HG02938 (cell line): ENCODE results near the gene DDI2.

Experiments
- ATAC-seq: cut with Tn5 transposase; IDR thresholded peaks from one replicate; pipeline ENCODE4 v1.9.1; 2021; ENCODE audit warnings: mild to moderate bottlenecking, moderate library complexity; ENCODE audit not compliant: unreplicated experiment

DDI2 gene

GRCh38 chr1:15700508-15700907 is 83.2 kb downstream of the DDI2 start:
- ATAC-seq, result no peak

DNA sequence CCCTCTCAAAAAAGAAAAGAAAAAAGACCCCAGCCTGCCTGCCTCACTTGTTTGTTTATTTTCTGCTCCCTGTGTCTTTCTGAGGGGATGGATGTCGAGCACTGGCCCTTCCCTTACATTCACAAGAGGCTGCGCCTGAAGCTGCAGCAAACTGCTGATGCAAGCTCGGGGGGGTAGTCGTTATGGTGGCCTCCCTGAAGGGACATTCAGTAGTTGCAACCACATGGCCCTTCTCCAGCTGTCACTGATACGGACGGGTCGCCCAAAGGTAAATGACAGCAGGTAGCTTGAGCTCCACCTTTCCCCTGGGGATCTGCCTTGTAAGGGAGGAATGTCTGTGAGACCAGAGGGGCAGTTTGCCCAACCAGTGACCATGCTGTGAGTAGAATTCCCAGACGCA is 84.5 kb downstream of the DDI2 start:
- ATAC-seq, result no peak

- no peak for ATAC-seq
These were observed 85.7 kb downstream of the DDI2 start for GRCh38 chr1:15702722-15703550.

- ATAC-seq, result no peak
These were observed 86.3 kb downstream of the DDI2 start for GRCh38 chr1:15703562-15703961.

DNA sequence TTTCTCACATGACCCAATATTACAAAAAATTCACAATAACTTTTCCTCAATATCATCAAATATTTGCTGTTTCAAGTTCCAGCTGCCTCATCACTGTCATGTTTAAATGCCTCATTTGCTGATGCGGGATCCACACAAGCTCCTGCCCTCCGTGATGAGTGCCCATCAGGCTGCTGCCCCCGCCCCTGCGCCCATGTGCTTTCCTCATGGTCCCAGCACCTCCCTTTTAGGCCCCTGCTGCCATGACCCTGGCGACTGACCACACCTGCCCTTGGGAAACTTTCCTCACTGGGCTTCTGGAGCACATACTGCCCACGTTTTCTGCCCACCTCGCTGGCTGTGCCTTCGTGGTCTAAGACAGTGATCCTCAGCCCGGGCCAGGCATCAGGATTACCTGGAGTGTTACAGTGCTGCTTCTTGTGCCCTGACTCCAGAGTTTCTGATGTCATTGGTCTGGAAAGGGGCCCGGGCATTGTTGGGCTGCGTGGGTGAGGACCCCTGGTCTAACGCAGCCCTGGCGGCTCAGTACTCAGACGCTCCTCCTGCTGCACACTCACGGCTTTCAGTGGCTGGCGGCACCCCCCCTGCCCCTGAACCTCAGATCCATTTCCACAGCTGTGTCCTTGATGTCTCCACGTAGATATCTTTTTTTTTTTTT is 87.4 kb downstream of the DDI2 start:
- no peak for ATAC-seq

DNA sequence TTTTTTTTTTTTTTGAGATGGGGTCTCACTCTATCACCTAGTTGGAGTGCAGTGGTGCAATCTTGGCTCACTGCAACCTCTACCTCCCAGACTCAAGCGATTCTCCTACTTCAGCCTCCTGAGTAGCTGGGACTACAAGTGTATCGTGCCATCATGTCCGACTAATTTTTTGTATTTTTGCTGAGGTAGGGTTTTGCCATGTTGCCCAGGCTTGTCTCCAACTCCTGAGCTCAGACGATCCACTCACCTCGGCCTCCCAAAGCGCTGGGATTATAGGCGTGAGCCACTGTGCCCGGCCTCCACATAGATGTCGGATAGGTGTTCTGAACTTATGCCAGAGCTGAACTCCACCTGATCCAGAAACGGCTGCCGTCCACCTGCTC is 87.9 kb downstream of the DDI2 start:
- no peak for ATAC-seq

GRCh38 chr1:15706751-15707150 is 89.5 kb downstream of the DDI2 start:
- ATAC-seq, result no peak

DNA sequence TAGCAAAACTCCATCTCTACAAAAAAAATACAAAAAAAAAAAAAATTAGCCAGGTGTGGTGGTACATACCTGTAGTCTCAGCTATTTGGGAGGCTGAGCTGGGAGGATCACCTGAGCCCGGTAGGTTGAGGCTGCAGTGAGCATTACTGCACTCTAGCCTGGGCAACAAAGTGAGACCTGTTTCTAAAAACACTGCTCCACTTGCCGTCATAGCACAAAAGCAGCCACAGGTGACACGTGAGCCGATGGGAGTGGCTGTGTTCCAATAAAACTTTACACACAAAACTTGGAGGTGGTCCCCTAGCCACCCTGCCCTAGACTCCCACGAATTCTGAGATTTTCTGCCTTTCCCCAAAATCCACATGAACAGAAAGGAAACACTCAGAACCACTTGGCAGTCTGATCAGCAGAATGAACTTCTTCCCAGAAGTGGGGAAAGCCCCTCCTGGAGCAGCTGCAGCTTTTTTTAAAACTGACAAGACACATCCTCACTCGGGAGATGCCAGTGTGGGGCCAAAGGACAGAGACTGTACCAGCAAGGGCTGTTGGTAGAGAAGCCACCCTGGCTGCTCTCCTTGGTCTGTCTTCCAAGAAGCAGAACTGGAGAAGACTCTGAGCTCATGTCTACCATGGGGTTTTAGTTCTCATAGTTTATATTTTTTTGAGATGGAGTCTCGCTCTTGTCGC is 90.1 kb downstream of the DDI2 start:
- no peak for ATAC-seq

GRCh38 chr1:15708486-15709137 is 91.4 kb downstream of the DDI2 start:
- no peak for ATAC-seq

GRCh38 chr1:15709226-15709625 is 92.0 kb downstream of the DDI2 start:
- ATAC-seq, result no peak

DNA sequence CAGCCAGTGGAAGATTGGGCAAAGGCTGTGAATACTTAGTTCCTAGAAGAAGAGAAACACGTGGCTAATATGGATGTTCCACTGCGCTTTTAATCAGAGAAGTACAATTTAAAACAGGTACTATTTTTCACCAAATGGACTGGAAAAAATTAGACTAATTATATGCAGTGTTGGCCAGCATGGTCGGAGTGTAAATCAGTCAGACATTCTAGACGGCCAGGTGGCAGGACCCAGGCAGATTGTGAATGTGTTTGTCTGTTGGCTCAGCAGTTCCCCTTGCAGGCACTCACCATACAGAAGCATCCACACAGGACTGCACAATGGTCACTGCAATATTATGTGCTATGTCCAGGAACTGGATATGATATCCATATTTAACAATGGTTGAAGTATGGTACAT is 94.9 kb downstream of the DDI2 start:
- no peak for ATAC-seq

- no peak for ATAC-seq
These were observed 97.3 kb downstream of the DDI2 start for GRCh38 chr1:15714406-15715136.

DNA sequence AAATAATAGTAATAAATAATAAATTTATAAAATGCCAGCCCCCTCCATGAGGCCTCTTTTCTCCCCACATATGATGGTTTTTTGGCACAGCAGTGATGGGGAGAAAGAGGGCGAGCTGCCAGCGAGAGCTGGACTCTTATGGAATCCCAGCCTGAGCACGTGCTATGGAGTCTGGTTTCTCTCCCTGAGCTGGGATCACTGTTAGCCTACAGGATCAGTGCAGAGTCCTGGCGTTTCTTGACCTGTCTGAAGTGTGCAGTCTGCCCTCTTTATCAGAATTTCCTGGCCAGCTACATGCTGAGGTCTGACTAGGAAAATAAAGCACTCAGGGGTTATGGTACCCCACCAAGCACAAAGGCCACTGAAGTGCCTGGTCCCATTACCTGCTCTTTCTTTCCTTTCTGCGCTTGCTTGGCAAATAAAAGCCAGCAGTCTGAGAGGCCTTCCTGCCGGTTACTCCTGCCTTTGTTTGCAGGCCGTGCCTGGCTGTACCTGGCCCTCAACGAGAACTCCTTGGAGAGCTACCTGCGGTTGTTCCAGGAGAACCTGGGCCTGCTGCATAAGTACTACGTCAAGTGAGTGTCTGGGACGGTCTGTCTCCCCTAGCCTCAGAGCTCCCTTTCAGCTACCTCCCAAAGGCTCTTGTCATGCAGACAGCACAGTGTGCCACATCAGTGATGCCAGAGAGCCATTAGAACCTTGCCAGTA is 100.3 kb downstream of the DDI2 start:
- ATAC-seq, result no peak

- ATAC-seq, result no peak
These were observed 100.9 kb downstream of the DDI2 start for GRCh38 chr1:15718199-15718601.
